ENCODE results near the gene NYNRIN. TPM values are rescaled to one million over a fixed set of nuclear protein-coding genes. Genes with fewer than 3 reads are reported as not detected.
A peak's percentile ranks its signal among the peaks of the same experiment; 100 is the strongest.

The NYNRIN gene
- total RNA-seq, 1 donor from 2014 or later, result 35.1 TPM

DNA sequence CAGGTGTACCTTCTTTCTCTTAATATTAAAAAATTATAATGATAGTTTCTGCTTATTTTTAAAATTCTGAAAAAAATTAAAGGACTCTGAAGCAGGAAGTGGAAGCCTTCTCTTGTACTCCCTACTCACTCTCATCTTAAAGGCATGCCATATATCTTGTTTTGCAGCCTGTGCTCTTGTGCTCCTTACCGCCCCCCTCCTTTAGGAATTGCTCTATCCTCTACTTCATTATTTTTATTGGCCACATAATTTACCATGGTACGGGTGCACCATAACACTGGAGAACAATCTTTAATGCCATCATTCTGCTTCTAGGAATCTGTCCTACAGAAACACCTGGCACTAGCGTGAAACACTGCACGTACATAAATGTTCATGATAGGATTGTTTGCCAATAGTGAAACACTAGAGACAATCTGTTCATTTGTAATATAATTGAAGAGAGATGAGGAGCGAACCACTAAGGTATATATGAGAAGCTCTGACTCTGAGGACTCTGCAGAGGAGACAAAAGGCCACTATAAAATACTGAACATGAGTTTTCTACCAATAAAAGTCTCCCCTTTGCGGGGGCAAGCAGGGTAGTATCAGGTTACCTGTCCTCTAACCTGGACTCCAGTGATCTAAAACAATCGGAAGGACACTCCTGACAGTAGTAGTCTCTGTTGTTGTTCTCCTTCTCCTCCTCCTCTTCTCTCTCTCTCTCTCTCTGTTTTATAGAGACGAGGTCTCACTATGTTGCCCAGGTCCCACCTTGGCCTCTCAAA, 6.3 kb upstream of the NYNRIN start:
- DNase-seq, result no peak

DNA sequence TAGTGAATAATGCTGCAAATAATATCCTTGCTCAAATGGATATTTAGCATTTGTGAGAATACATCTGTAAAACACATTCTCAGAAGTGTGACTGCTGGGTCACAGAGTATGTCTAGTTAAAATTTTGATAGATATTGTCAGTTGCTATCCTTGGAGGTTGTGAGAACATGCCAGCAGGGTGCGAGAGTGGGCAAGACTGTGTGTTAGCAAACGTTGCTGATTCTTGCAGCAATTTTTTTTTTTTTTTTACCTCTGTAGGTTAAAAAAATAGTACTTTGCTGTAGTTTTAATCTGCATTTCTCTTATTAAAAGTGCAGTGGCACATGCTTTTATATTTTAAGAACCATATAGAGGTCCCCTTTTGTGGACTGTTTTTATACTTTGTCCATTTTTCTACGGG, 4.5 kb upstream of the NYNRIN start:
- no peak for DNase-seq

DNA sequence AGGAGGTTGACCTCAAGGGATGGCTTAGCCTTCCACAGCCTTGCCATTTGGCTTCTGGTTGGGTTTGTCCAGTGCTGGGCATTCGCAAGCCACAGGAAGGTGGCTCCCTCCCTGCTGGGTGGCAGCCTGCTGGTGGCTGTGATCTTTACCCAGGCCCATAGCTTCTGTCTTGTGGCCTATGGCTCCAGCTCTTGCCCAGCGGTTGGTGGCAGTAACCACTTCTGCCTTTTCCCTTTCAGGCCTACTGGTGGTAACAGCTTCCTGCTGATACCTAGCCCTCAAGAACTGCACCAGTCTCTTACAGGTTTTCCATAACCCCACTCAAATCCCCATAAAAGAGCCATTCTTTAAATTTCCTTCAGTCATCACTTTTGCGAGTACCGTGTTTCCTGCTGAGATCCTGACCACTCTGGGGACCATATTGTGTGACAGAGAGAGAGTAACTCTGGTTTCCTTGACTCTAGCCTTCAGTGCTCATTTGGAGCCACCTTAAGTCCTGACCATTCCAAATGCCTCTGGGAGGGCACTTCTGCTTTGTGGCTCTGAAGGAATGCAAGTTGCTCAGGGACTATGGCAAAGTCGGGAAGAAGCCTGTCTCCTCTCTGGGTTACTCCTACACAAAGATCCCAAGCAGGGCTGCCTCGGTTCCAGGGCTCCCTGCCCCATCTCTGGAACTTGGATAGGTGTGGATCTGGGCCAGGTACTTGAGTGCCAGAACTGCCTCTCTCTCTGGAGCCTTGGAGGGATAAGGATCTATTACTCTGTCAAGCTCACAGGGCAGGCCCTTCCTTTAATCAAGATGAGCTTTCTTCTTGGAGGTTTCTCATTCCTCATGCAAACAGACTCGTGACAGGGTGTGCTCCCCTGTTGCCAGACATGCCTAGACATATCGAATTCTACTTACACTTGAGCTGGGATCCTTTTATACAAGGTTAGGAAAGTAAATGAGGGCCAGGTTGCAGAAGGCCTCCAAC, 2.9 kb upstream of the NYNRIN start:
- DNase-seq, result peak; percentile 57

DNA sequence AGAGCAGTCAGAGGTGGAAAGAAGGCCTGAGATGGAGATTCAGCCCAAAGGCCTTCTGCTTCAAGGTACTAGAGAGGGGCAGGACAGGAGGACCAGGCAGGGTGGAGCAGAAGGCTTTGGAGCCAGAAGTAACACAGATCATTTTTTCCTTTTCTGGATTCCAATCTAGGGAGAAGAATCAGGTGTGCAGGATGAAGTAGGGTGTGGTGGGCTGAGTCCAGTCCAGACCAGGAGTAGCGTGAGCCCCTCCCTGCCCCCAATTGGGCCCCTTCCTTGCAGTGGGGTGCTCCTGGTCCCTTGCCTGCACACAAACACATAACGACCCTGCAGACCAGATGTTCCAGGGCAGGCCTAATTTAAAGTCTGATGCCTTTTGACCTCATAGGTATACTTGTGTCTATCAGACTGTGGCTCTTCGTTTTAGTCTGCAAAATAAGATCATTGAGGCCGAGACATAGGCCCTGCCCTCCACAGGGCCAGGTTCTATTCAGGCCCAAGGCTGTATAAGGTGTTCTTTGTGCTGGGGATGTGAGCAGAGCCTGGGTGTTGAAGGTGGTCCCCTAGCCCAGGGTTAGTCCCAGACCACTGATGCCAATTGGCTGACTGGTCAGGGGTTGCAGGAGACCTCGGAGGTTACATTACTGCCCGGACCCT, 1.0 kb upstream of the NYNRIN start:
- no peak for DNase-seq

DNA sequence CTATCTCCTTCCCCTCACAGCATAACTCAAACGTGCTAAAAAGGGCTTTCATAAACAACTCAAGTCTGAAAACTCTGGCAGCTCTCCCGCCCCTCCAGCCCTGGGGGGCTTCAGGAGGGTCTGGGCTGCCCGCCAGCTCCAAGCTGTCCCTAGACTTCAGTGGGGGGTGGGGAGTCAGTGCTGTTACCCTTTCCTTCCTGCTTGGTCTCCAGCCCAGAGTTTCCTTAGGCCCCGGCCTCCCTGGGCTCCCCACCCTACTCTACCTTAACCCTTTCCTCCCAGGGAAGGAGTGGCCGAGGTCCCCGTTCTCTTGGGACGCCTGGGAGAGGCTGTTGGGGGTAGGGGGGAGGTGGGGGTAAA, 530 bp upstream of the NYNRIN start:
- DNase-seq, result peak; percentile 89

DNA sequence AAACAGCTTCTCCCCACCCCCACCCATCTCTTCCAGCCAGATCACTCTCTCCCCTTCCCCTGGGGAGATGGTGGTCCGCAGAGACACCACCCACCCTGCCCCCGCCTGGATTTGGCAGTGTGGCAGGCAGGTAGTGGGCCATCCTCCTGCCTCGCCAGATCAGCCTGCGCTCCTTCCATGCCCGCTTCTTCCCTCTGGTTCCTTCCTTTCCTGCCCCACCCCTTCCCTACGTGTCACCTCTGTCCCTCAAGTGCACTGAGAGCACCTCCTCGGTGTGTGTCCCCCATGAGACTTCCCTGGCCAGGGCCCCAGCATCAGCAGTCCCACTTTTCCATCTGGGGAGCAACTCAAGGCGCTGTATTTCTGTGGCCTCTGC, 632 bp downstream of the NYNRIN start:
- no peak for DNase-seq

DNA sequence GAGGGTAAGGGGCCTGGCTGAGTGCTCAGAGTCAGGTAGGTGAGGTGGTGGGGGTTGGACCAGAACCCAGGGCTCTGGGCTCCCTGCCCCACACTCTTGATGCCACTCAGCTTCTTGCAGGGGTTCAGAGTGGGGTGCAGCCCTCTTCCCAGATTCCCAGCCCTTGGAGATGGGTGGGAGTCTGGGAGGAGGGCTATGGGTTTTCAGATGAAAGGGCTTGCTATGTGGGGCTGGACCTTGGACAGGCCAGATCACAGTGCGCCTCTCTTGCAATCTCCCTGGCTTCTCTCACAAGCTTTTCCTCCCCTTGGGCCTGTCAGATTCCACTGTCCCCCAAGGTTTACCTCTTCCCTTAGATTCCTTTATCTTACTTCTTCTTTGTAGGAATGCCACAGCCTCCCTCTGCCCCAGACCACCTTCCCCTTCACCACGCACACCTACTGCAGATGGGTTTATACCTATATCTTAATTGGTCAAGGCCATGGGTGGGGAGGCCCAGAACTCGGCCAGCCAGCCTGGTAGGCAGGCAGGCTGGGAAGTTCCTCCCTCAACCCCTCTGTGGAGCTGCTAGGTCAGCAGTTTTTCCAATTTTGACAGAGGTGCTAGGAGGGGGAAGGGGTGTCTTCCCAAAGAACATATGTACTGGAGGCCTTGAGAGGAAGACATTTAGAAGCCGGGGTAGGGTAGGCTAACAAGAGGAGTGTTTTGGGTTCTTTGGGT, 1.4 kb downstream of the NYNRIN start:
- DNase-seq, result no peak

DNA sequence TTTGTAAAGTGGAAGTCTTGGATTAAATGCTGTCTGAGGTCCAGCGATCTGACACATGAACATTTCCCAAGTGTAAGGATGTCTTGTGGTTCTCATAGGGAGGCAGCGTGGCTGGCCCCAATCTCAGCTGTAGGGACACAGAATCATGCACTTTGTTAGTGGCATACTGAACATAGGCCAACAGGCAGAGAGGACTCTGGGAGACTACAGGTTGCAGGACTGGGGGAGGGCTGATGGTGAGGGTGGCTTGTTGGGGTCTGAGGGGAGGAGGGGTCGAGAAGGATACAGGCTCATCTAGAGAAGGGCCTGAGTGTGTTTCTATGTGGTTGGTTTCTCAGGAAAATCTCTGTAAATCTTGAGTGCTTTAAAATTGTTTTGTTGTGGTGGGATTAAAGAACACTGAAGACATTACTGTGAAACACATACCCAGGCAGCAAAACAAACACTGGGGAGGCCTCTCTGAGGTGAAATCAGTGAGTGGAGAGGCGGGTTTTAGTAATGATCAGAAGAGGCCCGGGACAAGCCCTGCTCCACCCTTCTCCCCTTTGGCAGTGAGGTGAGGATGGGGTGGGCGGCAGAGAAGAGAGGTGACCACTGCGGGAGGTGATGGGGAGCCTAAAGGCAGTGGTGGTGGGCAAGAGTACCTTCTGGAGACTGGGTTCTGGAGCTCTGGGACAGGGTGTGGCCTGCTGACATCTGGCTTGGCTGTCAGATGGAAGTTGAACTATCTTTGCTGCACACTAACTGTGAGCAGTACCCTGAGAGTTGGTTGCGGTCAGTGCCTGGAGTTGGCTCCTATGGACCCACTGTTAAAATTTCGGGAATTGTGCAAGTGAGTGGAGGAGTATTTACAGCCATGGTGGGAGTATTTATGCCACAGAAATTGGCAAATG, 3.3 kb downstream of the NYNRIN start:
- no peak for DNase-seq

DNA sequence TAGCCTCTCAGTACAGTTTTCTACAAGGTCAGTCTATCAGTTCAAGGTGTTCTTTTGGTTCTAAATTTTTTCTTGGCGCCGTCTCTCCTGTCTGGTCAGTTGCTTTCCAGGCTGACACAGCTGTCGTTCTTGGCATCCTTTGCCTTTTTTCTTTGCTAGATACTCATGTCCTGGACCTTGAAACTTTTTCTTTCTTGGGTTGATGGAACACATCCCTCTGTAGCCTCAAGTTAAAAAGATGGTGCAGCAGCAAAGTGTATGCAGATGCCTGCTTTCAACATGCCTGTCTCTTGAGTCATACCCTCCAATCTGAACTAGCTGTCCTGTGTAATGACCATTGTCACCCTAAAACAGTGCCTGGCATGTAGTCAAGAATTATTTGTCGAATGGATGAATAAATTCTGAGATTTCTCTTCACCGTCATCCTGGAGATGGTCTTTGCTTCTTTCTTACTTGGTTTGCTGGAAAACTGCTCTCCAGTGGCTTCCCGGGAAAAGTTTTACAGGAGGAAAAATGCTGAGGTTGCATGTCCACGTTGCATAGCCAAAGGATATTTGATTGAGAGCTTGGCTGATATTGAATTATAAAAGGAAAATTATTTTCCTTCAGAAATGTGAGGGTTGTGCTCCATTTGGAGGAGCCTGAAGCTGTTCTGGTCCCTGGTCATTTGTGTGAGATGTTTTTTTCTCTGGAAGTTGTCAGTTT, 4.6 kb downstream of the NYNRIN start:
- DNase-seq, result peak; percentile 74

DNA sequence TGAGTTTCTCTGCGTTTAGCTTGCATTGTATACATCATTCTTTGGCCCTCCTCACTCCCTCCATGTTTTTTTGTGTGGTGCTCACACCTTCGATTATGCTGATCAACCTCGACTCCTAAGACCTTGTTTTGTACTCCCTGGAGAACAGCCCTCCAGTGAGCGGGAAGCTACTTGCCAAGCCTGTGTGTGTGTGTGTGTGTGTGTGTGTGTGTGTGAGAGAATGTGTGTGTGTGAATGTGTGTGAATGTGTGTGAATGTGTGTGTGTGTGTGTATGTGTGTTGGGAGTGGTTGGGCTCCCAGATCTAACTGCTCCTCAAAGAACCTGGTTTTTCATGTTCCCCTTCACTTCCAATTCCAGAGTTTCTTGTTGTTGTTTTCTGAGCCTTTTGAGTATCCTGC, 6.0 kb downstream of the NYNRIN start:
- DNase-seq, result no peak

DNA sequence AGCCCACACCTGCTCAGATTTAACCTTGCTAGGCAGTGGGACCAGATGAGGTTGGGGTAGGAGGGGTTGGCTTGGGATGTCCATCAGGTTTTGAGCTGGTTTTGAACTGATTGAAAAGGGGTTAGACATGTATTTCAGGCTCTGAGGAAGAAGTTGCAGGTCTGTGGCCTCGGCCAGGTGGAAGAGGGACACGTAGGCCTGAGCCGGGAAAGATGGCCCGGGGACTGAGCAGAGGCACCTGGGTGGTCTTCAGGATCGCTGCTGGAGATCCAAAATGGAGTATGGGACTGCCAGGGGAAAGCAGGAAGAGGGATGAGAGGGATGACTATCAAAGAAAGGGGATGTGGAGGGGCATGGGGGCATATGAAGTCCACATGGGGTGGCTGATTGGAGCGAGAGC, 7.6 kb downstream of the NYNRIN start:
- no peak for DNase-seq

DNA sequence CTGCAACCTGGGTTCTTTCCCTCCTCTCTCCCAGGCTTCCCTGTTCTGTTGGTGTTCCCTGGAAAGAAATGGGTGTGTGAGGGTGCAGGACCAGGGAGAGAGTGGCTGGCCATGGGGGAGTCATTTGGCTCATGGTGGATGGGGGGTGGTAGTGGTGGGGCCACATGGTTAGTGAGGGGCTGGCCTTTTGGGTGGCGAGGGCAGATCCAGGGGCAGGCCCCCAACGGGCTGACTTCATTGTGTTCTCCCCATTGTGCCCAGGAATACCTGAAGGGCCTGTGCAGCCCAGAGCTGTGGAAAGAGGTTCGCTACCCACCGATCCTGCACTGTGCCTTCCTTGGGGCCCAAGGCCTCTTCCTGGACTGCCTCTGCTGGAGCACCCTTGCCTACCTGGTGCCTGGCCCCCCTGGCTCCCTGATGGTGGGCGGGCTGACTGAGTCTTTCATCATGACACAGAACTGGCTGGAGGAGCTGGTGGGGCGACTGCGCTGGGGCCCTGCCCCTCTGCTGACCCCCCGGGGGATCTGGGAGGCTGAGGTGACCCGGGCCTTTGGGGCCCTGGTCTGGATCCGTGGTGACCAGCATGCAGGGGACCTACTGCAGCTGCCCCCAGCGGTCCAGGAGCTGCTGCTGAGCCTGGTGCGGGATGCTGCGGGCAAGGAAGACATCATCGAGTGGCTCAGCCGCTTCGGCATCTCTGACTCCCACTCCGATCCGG, 9.0 kb downstream of the NYNRIN start:
- no peak for DNase-seq

DNA sequence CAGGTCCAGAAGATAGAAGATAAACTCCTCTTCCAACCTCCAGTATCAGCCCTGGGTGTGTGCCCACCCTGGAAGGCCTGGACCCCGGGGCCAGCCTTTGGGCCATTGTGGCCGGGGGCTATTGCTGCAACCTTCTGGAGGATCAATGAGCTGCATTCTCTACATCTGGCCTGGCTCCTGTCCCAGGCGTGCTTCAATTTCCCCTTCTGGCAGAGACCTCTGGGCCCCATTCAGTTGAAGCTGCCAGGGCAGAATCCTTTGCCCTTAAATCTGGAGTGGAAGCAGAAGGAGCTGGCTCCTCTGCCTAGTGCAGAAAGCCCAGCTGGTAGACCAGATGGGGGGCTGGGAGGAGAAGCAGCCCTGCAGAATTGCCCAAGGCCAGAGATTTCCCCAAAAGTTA, 10.0 kb downstream of the NYNRIN start:
- peak; percentile 81 for DNase-seq

DNA sequence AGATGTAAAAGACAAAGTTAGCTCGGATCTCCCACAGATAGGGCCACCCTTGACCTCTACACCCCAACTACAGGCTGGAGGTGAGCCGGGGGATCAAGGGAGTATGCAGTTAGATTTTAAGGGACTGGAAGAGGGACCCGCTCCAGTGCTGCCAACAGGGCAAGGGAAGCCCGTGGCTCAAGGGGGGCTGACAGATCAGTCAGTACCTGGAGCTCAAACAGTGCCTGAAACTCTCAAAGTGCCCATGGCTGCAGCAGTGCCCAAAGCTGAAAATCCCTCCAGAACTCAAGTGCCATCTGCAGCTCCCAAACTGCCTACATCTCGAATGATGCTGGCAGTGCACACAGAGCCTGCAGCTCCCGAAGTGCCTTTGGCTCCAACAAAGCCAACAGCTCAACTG, 10.4 kb downstream of the NYNRIN start:
- DNase-seq, result no peak

DNA sequence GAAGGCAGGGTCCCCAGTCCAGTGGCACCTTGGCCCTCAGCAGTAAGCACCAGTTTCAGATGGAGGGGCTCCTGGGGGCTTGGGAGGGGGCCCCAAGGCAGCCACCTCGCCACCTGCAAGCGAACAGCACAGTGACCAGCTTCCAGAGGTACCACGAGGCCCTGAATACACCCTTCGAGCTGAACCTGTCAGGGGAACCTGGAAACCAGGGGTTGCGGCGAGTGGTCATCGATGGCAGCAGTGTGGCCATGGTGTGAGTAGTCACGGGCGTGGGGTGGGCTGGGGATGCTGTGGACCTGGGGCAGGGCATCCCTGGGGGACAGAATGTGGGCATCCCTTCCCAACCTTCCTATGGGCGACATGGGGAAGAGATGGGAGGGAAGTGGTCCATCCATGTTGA, 11.2 kb downstream of the NYNRIN start:
- no peak for DNase-seq

DNA sequence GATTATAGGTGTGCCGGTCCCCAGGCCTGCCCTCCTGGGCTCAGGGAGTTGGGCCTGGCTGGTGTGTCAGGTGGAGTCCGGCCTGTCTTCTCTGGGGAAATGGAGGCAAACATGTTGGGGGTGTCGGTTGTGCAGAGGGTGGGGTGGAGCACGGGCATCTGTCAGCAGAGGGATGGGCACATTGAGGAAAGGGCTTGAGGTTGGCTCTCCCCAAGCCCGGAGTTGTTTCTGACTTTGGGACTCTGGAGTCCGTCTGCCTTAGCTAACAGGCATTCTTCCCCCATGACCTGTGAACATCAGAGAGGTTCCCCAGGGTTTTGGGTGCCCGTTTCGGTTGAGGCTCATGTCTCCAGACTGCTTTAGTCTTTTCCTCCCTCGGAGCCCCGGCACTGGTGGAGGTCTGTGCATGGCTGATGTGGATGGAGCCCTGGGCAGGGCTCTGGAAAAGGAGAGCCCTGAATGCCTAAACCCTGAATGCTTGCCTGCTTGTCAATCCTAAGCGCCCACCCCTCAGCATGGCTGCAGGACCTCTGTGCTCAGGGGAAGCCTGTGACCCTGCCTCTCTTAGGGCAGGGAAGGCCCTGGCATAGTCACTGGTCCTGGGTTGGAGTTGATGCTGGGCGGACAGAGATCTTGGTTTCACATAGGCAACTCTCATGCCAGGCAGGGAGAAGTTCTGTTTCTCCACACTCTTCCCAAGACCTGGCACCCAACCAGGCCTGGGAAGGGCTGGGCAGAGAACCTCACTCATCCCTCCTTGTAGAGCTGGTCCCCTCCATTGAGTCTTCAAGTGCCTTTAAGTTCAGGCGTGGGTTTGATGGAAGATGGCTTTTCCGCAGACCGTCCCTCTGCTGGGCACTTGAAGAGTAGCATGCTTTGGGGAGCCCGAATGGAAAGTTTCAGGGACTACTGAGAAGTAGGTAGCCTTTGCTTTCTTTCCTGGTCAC, 12.9 kb downstream of the NYNRIN start:
- peak; percentile 66 for DNase-seq

DNA sequence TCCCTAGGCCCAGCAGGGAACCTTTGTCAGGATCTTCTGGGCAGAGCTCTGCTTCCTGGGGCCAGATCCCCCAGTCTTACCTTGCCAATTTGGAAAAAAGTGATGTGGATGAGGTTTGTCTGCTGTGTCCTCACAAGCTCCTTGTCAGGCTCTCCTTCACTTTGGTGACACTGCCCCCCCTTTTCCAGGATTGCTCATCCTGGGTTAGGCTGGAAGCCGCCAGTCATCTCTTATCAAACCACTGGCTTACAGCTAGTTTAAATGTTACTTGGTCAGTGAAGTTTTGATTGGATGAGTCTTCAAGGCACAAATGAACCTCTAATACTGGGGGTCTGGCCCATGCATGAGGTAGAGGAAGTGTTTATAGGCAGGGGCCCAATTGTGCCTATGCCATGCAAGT, 15.3 kb downstream of the NYNRIN start:
- DNase-seq, result no peak

DNA sequence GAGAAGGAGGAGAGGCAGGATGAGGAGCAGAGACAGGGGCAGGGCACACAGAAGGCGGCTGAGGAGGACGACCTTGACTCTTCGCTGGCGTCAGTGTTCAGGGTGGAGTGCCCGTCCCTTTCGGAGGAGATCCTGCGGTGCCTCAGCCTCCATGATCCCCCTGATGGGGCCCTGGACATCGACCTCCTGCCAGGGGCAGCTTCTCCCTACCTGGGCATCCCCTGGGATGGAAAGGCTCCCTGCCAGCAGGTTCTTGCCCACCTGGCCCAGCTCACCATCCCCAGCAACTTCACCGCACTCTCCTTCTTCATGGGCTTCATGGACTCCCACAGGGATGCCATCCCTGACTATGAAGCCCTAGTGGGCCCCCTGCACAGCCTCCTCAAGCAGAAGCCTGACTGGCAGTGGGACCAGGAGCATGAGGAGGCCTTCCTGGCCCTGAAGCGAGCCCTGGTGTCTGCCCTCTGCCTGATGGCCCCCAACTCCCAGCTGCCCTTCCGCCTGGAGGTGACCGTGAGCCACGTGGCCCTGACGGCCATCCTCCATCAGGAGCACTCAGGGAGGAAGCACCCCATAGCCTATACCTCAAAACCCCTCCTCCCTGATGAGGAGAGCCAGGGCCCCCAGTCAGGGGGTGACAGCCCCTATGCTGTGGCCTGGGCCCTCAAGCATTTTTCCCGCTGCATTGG, 16.1 kb downstream of the NYNRIN start:
- DNase-seq, result no peak

Measured in tongue (tissue), 2 donors.